Measurements from ENCODE around the gene TYW1B. TPM values are rescaled to one million over a fixed set of nuclear protein-coding genes. Genes with fewer than 3 reads are reported as not detected.
"Not testable (repeated sequence)": the region's sequence is repeated elsewhere in the genome, so short reads cannot be mapped to it uniquely, and the experiment has no call there.

TYW1B gene
- polyA plus RNA-seq, 3 donors = 0.17 to 2.9 (median 0.31) TPM

DNA sequence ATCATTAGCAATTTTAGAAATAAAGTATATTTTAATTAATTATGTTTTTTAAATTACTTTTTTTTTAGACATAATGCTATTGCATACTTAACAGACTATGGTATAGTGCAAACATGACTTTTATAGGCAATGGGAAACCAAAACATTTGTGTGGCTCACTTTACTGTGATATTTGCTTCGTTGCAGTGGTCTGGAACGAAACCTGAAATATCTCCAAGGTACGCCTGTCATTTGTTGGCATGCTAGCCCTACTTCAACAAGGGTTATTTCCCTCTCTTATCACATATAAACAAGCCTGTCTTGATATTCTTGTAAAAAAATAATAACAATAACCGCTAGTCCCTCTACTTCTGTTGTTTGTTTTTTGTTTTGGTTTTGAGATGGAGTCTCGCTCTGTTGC is 74.2 kb downstream of the TYW1B start:
- Mint-ChIP-seq H3K36me3 (peaks cover 27% of the 10 kb centered on the region in 2 donors), H3K4me3 (no peak overlapping the region), H3K27me3 (ENCODE audit: low read depth in 3 of 3) (peaks cover 0 to 3% (median 0%) of the 10 kb centered on the region in 3 donors), H3K27ac (peak overlapping the region in 1 of 7 donors; percentile 48), H3K9me3 (peaks cover 2 to 11% (median 6%) of the 10 kb centered on the region in 7 donors), H3K4me1 (no peaks in the 10 kb centered on the region)
- WGBS (ENCODE audit: insufficient coverage) = no CpG with 5 or more reads among the region's 5 CpGs
- Histone ChIP-seq H3K36me3 (replicated peaks in 1 of 2; ENCODE audit: control insufficient read depth in 1 of 2, insufficient read depth in 2 of 2, low read length in 2 of 2) (peaks cover 0 to 6% of the 10 kb centered on the region in 2 donors), H3K4me2 (replicated peaks; ENCODE audit: extremely low read depth, low read length, poor library complexity, severe bottlenecking) (no peak overlapping the region), H3K27me3 (ENCODE audit: control insufficient read depth in 2 of 2, insufficient read depth in 2 of 2, low read length in 2 of 2) (no peaks in the 10 kb centered on the region), H3K4me3 (replicated peaks in 1 of 3; ENCODE audit: low read depth in 2 of 3, low read length in 3 of 3) (no peak overlapping the region), H3K27ac (ENCODE audit: low read depth in 1 of 2, low read length in 2 of 2) (no peak overlapping the region), H3K9me3 (replicated peaks in 1 of 2; ENCODE audit: control insufficient read depth in 1 of 2, insufficient read depth in 1 of 2, low read length in 2 of 2) (peaks cover 4 to 12% of the 10 kb centered on the region in 2 donors), H3K4me1 (ENCODE audit: control insufficient read depth in 1 of 2, insufficient read depth in 2 of 2, low read length in 2 of 2) (no peaks in the 10 kb centered on the region), H4K20me1 (ENCODE audit: insufficient read depth, low read length) (no peaks in the 10 kb centered on the region), H3K9ac (ENCODE audit: insufficient read depth, low read length, poor library complexity, severe bottlenecking) (no peak overlapping the region), H3K79me2 (ENCODE audit: insufficient read depth, low read length) (no peaks in the 10 kb centered on the region), H2AFZ (ENCODE audit: insufficient read depth, low read depth, low read length, poor library complexity, severe bottlenecking) (no peak overlapping the region)
- TF ChIP-seq, protein P1, sequence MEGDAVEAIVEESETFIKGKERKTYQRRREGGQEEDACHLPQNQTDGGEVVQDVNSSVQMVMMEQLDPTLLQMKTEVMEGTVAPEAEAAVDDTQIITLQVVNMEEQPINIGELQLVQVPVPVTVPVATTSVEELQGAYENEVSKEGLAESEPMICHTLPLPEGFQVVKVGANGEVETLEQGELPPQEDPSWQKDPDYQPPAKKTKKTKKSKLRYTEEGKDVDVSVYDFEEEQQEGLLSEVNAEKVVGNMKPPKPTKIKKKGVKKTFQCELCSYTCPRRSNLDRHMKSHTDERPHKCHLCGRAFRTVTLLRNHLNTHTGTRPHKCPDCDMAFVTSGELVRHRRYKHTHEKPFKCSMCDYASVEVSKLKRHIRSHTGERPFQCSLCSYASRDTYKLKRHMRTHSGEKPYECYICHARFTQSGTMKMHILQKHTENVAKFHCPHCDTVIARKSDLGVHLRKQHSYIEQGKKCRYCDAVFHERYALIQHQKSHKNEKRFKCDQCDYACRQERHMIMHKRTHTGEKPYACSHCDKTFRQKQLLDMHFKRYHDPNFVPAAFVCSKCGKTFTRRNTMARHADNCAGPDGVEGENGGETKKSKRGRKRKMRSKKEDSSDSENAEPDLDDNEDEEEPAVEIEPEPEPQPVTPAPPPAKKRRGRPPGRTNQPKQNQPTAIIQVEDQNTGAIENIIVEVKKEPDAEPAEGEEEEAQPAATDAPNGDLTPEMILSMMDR (IDR thresholded peaks at IDR 0.05) = no peak
- intact Hi-C loops (cut with micrococcal nuclease) = no loop called here
- no peak for DNase-seq

- H3K36me3 ChIP-seq (replicated peaks in 1 of 2; ENCODE audit: control insufficient read depth in 1 of 2, insufficient read depth in 2 of 2, low read length in 2 of 2); H3K9me3 ChIP-seq (replicated peaks in 1 of 2; ENCODE audit: control insufficient read depth in 1 of 2, insufficient read depth in 1 of 2, low read length in 2 of 2); DNase-seq; H3K4me3 ChIP-seq (replicated peaks in 1 of 3; ENCODE audit: low read depth in 2 of 3, low read length in 3 of 3); H3K4me2 ChIP-seq (replicated peaks; ENCODE audit: extremely low read depth, low read length, poor library complexity, severe bottlenecking); H3K4me3 Mint-ChIP-seq; H3K4me1 ChIP-seq (ENCODE audit: control insufficient read depth in 1 of 2, insufficient read depth in 2 of 2, low read length in 2 of 2); H3K4me1 Mint-ChIP-seq; H4K20me1 ChIP-seq (ENCODE audit: insufficient read depth, low read length); H3K27me3 Mint-ChIP-seq (ENCODE audit: low read depth in 3 of 3); H3K27ac ChIP-seq (ENCODE audit: low read depth in 1 of 2, low read length in 2 of 2); H3K9ac ChIP-seq (ENCODE audit: insufficient read depth, low read length, poor library complexity, severe bottlenecking); H2AFZ ChIP-seq (ENCODE audit: insufficient read depth, low read depth, low read length, poor library complexity, severe bottlenecking); H3K27me3 ChIP-seq (ENCODE audit: control insufficient read depth in 2 of 2, insufficient read depth in 2 of 2, low read length in 2 of 2); H3K27ac Mint-ChIP-seq; intact Hi-C loops (cut with micrococcal nuclease); H3K79me2 ChIP-seq (ENCODE audit: insufficient read depth, low read length); H3K9me3 Mint-ChIP-seq: not testable (repeated sequence)
- WGBS (ENCODE audit: insufficient coverage) = 100% methylated on average over 3 of the region's 4 CpGs
- peaks cover 22% of the 10 kb centered on the region in 2 donors for H3K36me3 Mint-ChIP-seq
These were observed 74.8 kb downstream of the TYW1B start for GRCh38 chr7:72753229-72753628.
